ENCODE measurements around the gene CEBPG. TPM values are rescaled to one million over a fixed set of nuclear protein-coding genes. Genes with fewer than 3 reads are reported as not detected.

CEBPG gene
- total RNA-seq, 1 donor from 2014 or later = 59.3 TPM

DNA sequence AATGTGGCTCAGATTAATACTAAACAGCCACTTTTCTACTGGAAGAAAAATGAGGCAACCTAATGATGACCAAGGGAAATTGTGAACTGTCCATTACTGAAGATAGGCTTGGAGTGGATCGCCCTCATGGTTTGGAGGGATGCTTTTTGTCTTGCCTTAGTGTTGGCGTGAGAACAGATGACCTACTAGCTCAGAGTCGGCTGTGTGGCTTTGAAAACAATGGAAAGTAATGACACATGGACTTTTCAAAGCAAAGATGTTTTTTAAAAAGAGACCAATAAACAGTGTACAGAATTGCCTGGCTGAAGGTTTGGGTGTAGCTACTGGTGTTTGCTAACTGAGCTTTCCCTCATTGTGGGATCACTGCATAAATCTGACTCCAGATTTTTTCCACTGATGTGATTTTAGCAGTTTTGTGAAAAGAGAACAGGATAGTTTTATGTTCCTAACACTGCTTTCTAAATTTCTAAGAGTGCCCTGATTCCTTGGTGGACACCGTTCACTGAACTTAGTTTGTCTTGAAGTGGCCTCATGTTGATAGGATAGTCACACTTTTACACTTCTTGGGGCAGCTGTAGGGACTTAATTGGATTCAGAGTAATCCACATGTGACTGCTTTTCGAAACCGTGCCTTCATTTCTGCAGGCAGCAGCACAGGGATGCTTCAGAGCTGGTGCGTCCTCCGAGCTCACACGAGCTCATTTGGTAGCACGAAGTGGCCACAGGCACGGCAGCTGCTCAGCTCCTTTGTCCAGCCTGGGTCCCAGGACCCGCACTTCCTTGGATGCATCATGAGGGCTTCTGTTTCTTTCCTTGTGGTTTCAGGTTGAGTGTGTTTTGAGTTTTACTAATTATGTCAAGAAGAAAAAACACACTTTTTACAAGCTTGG is 4.3 kb downstream of the CEBPG start:
- Mint-ChIP-seq H3K4me3 (no peak overlapping the region), H3K9me3 (no peaks in the 10 kb centered on the region), H3K27ac (no peak overlapping the region), H3K36me3 (peaks cover 19% of the 10 kb centered on the region), H3K4me1 (peaks cover 47% of the 10 kb centered on the region), H3K27me3 (ENCODE audit: insufficient read depth, low read depth) (no peaks in the 10 kb centered on the region)
- peak; percentile 63 for DNase-seq (ENCODE audit: low spot score)
- peaks cover 14% of the 10 kb centered on the region for H3F3A ChIP-seq (ENCODE audit: low read depth)
- H3K4me3 ChIP-seq = no peak overlapping the region
- peaks cover 88% of the 10 kb centered on the region for H4K20me1 ChIP-seq (ENCODE audit: low read depth)
- no peaks in the 10 kb centered on the region for H3K36me3 ChIP-seq
- peaks cover 6% of the 10 kb centered on the region for H3K27me3 ChIP-seq
- H3K27ac ChIP-seq = no peak overlapping the region
- peaks cover 89% of the 10 kb centered on the region for H3K79me2 ChIP-seq (ENCODE audit: low read depth)
- H3K9me3 ChIP-seq (ENCODE audit: low read depth) = no peaks in the 10 kb centered on the region
- peaks cover 47% of the 10 kb centered on the region for H3K4me1 ChIP-seq
- H3K9ac ChIP-seq = no peak overlapping the region
- peak overlapping the region; percentile 57 for H3K4me2 ChIP-seq
- TF ChIP-seq EZH2phosphoT487 (IDR thresholded peaks at IDR 0.05) (no peak), EZH2 (IDR thresholded peaks at IDR 0.05) (no peak)
- TF ChIP-seq, protein P1, sequence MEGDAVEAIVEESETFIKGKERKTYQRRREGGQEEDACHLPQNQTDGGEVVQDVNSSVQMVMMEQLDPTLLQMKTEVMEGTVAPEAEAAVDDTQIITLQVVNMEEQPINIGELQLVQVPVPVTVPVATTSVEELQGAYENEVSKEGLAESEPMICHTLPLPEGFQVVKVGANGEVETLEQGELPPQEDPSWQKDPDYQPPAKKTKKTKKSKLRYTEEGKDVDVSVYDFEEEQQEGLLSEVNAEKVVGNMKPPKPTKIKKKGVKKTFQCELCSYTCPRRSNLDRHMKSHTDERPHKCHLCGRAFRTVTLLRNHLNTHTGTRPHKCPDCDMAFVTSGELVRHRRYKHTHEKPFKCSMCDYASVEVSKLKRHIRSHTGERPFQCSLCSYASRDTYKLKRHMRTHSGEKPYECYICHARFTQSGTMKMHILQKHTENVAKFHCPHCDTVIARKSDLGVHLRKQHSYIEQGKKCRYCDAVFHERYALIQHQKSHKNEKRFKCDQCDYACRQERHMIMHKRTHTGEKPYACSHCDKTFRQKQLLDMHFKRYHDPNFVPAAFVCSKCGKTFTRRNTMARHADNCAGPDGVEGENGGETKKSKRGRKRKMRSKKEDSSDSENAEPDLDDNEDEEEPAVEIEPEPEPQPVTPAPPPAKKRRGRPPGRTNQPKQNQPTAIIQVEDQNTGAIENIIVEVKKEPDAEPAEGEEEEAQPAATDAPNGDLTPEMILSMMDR (IDR thresholded peaks at IDR 0.05) = no peak
- H2AFZ ChIP-seq (replicated peaks) = no peak overlapping the region

DNA sequence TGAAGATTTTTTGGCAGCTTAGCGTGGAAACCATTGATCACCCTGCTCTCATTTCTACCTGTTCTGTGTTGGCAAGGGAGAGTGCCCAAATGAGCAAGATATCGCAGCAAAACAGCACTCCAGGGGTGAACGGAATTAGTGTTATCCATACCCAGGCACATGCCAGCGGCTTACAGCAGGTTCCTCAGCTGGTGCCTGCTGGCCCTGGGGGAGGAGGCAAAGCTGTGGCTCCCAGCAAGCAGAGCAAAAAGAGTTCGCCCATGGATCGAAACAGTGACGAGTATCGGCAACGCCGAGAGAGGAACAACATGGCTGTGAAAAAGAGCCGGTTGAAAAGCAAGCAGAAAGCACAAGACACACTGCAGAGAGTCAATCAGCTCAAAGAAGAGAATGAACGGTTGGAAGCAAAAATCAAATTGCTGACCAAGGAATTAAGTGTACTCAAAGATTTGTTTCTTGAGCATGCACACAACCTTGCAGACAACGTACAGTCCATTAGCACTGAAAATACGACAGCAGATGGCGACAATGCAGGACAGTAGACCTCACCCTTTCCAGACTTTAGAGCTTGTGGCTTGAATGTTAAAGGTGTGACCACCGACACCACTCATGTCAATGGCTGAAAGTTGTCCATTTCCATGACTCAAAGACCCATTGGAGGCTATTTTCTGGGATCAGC is 5.8 kb downstream of the CEBPG start:
- Histone ChIP-seq H3K27ac (no peak overlapping the region), H3K27me3 (peaks cover 6% of the 10 kb centered on the region), H3K36me3 (no peaks in the 10 kb centered on the region), H3K9ac (no peak overlapping the region), H2AFZ (replicated peaks) (no peak overlapping the region), H3K9me3 (ENCODE audit: low read depth) (no peaks in the 10 kb centered on the region), H3K4me2 (no peak overlapping the region), H4K20me1 (ENCODE audit: low read depth) (peaks cover 100% of the 10 kb centered on the region), H3K79me2 (ENCODE audit: low read depth) (peaks cover 100% of the 10 kb centered on the region), H3K4me1 (peaks cover 47% of the 10 kb centered on the region), H3K4me3 (no peak overlapping the region), H3F3A (ENCODE audit: low read depth) (peaks cover 5% of the 10 kb centered on the region)
- no peaks in the 10 kb centered on the region for H3K9me3 Mint-ChIP-seq
- peaks cover 44% of the 10 kb centered on the region for H3K4me1 Mint-ChIP-seq
- TF ChIP-seq EZH2 (IDR thresholded peaks at IDR 0.05) (no peak), EZH2phosphoT487 (IDR thresholded peaks at IDR 0.05) (no peak)
- TF ChIP-seq, protein P1 (IDR thresholded peaks at IDR 0.05) = no peak
- no peak overlapping the region for H3K27ac Mint-ChIP-seq
- H3K27me3 Mint-ChIP-seq (ENCODE audit: insufficient read depth, low read depth) = no peaks in the 10 kb centered on the region
- no peak for DNase-seq (ENCODE audit: low spot score)
- H3K4me3 Mint-ChIP-seq = no peak overlapping the region
- peaks cover 19% of the 10 kb centered on the region for H3K36me3 Mint-ChIP-seq

DNA sequence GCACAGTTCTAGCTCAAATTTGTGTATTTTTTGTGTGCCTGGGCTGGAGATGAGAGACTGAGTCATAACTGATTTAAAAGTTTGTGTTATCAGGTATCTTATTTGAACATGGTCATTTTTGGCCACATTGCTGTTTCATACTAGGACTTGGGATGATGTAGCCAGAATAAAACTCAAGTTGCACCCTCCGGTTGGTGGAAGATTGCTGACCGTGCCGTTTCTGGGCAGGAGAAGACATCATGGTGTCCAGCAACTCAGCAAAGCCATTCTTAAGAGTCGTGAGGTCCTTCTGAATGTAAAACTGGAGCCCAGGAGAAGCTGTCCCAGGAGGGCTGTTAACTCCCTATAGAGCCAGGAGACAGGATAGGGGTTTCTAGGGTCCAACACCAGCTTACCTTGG is 7.6 kb downstream of the CEBPG start:
- Mint-ChIP-seq H3K27me3 (ENCODE audit: insufficient read depth, low read depth) (peaks cover 2% of the 10 kb centered on the region), H3K27ac (no peak overlapping the region), H3K4me1 (peaks cover 28% of the 10 kb centered on the region), H3K9me3 (no peaks in the 10 kb centered on the region), H3K36me3 (peaks cover 12% of the 10 kb centered on the region), H3K4me3 (no peak overlapping the region)
- Histone ChIP-seq H3K9ac (no peak overlapping the region), H4K20me1 (ENCODE audit: low read depth) (peaks cover 100% of the 10 kb centered on the region), H3K4me3 (no peak overlapping the region), H3K4me1 (peaks cover 33% of the 10 kb centered on the region), H3K9me3 (ENCODE audit: low read depth) (no peaks in the 10 kb centered on the region), H3K27me3 (no peaks in the 10 kb centered on the region), H3K36me3 (no peaks in the 10 kb centered on the region), H3K4me2 (no peak overlapping the region), H3F3A (ENCODE audit: low read depth) (peaks cover 5% of the 10 kb centered on the region), H3K79me2 (ENCODE audit: low read depth) (peaks cover 100% of the 10 kb centered on the region), H3K27ac (no peak overlapping the region), H2AFZ (replicated peaks) (no peak overlapping the region)
- TF ChIP-seq, protein P1 (IDR thresholded peaks at IDR 0.05) = no peak
- no peak for TF ChIP-seq EZH2phosphoT487 (IDR thresholded peaks at IDR 0.05)
- TF ChIP-seq EZH2 (IDR thresholded peaks at IDR 0.05) = no peak
- no peak for DNase-seq (ENCODE audit: low spot score)
